Tibial nerve (tissue), 4 donors: Measurements from ENCODE around the gene TYW1. TPM values are rescaled to one million over a fixed set of nuclear protein-coding genes. Genes with fewer than 3 reads are reported as not detected.
"Not testable (repeated sequence)": the region's sequence is repeated elsewhere in the genome, so short reads cannot be mapped to it uniquely, and the experiment has no call there.

ENCODE experiments used
- DNase-seq, 2 donors: peaks; one replicate each; pipeline ENCODE4 v3.0.0-alpha.2; 2019; ENCODE audit warnings: low spot score in 2 of 2
- H3K27ac ChIP-seq, 4 donors: fragments of 200-600 bp; sonication (generic) in 3 of 4; one replicate each; pipeline ENCODE4 v1.5.1; 2017 to 2019; ENCODE audit warnings: mild to moderate bottlenecking in 1 of 4
- H3K27me3 ChIP-seq, 2 donors: fragments of 200-600 bp; sonication (generic) in 1 of 2; one replicate each; pipeline versions ENCODE4 v1.5.1 to v1.6.0; 2017 to 2019
- H3K36me3 ChIP-seq, 3 donors: fragments of 200-600 bp; sonication (generic); one replicate each; pipeline ENCODE4 v1.5.1; 2018 to 2019
- H3K4me1 ChIP-seq, 4 donors: fragments of 200-600 bp; sonication (generic) in 3 of 4; one replicate each; pipeline ENCODE4 v1.5.1; 2017 to 2019
- H3K4me3 ChIP-seq, 4 donors: fragments of 200-600 bp; sonication (generic) in 3 of 4; one replicate each; pipeline ENCODE4 v1.5.1; 2017 to 2019; ENCODE audit warnings: mild to moderate bottlenecking in 1 of 4, moderate library complexity in 1 of 4
- H3K9me3 ChIP-seq, 4 donors: fragments of 200-600 bp; sonication (generic) in 3 of 4; one replicate each; pipeline ENCODE4 v1.5.1; 2017 to 2019
- EP300 ChIP-seq, 2 donors: sonication (generic); formaldehyde crosslinking; IDR thresholded peaks; one replicate each; pipeline ENCODE4 v1.6.1; 2017; ENCODE audit warnings: antibody characterized with exemption in 2 of 2, mild to moderate bottlenecking in 1 of 2
- POLR2A ChIP-seq, 2 donors: fragments of 450-650 bp; IDR thresholded peaks; one replicate each; pipeline ENCODE4 v1.6.1; 2017; ENCODE audit warnings: antibody characterized with exemption in 2 of 2, mild to moderate bottlenecking in 2 of 2, moderate library complexity in 2 of 2
- WGBS, 2 donors: methylation state at CpG; one replicate each; pipeline ENCODE4 v1.1.5; 2018; 5-methylcytosine and 5-hydroxymethylcytosine counted together
- total RNA-seq, 4 donors: library from RNA; depleted of rRNA; stranded (reverse); fragments of >200 nt; gene quantifications; one replicate each; pipeline ENCODE4 v1.1.0, GENCODE V29; 2016
- TF ChIP-seq, protein P1 (sequence below), 5 experiments: fragments of 200-600 bp in 3 of 5; fragments of 450-650 bp in 2 of 5; sonication (generic) in 3 of 5; IDR thresholded peaks; one replicate each; pipeline ENCODE4 v1.5.1; 2016 to 2019; ENCODE audit warnings: antibody characterized with exemption in 5 of 5, mild to moderate bottlenecking in 3 of 5, moderate library complexity in 2 of 5

The TYW1 gene
- total RNA-seq, 4 donors from 2014 or later: 18.6 to 53.1 (median 28.3) TPM

DNA sequence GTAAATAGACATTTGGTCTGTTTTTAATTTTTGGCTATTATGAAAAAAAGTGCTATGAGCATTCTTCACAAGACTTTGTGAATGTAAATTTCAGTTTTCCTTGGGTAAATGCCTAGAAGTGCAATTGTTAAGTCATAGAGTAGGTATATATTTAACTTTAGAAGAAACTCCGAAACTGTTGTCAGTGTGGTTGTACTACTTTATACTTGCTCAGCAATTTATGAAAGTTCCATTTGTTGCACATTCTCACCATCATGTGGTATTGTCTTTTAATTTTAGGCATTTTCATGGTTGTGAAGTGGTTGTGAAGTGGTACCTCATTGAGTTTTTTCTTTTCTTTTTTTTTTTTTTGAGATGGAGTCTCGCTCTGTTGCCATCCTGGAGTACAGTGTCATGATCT, 60.0 kb downstream of the TYW1 start:
- Histone ChIP-seq H3K27me3 (no peaks in the 10 kb centered on the region), H3K4me1 (no peaks in the 10 kb centered on the region), H3K27ac (no peak overlapping the region), H3K4me3 (no peak overlapping the region), H3K36me3 (peaks cover 0 to 53% (median 0%) of the 10 kb centered on the region in 3 donors), H3K9me3 (peaks cover 0 to 3% (median 0%) of the 10 kb centered on the region in 4 donors)
- TF ChIP-seq POLR2A (IDR thresholded peaks at IDR 0.05): no peak
- TF ChIP-seq EP300 (IDR thresholded peaks at IDR 0.05): no peak
- TF ChIP-seq, protein P1, sequence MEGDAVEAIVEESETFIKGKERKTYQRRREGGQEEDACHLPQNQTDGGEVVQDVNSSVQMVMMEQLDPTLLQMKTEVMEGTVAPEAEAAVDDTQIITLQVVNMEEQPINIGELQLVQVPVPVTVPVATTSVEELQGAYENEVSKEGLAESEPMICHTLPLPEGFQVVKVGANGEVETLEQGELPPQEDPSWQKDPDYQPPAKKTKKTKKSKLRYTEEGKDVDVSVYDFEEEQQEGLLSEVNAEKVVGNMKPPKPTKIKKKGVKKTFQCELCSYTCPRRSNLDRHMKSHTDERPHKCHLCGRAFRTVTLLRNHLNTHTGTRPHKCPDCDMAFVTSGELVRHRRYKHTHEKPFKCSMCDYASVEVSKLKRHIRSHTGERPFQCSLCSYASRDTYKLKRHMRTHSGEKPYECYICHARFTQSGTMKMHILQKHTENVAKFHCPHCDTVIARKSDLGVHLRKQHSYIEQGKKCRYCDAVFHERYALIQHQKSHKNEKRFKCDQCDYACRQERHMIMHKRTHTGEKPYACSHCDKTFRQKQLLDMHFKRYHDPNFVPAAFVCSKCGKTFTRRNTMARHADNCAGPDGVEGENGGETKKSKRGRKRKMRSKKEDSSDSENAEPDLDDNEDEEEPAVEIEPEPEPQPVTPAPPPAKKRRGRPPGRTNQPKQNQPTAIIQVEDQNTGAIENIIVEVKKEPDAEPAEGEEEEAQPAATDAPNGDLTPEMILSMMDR (IDR thresholded peaks at IDR 0.05): no peak
- WGBS, 2 donors: 94% methylated on average over 2 of the region's 2 CpGs
- DNase-seq: no peak

DNA sequence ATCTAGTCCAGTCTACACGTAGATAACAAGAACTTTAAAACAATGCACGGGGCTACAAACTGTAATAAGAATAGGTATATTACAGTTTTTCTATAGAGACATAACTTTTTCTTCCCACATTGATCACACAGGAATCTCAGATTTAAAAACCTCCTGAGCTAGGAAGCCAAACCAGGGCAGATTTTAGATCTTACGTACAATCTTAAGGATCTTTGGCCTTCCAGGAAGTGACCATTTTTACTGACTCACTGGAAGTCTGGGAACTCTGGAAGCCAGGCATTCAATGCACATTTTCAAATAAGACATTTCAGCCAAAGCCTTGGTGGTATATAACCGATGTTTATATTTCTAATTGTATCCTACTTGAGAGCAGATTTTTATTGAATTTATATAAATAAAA, 64.7 kb downstream of the TYW1 start:
- not testable (repeated sequence) for DNase-seq, H3K4me1 ChIP-seq, H3K9me3 ChIP-seq, H3K27me3 ChIP-seq, H3K27ac ChIP-seq, H3K4me3 ChIP-seq
- peaks cover 0 to 64% (median 0%) of the 10 kb centered on the region in 3 donors for H3K36me3 ChIP-seq
- 92 to 97% methylated on average over 4 of the region's 4 CpGs for WGBS, 2 donors

DNA sequence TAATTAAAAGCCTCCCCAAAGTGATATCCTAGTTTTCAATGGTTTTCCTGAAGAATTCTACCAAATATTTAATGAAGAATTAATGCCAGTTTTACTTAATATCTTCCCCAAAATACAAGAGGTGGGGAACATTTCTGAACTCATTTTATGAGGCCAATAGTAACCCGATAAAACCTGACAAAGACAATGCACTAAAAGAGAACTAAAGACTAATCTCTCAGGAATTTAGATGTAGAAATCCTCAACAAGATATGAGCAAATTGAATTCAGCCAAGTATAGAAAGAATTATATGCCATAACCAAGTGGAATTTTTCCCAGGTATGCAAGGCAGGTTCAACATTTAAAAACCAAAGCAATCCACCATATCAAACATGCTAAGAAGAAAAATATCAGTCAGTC, 66.2 kb downstream of the TYW1 start:
- H3K27ac ChIP-seq, H3K27me3 ChIP-seq, H3K4me3 ChIP-seq, H3K4me1 ChIP-seq, H3K9me3 ChIP-seq, DNase-seq: not testable (repeated sequence)
- peaks cover 0 to 60% (median 0%) of the 10 kb centered on the region in 3 donors for H3K36me3 ChIP-seq
- WGBS, 2 donors: 91 to 100% methylated on average over 1 of the region's 1 CpG

DNA sequence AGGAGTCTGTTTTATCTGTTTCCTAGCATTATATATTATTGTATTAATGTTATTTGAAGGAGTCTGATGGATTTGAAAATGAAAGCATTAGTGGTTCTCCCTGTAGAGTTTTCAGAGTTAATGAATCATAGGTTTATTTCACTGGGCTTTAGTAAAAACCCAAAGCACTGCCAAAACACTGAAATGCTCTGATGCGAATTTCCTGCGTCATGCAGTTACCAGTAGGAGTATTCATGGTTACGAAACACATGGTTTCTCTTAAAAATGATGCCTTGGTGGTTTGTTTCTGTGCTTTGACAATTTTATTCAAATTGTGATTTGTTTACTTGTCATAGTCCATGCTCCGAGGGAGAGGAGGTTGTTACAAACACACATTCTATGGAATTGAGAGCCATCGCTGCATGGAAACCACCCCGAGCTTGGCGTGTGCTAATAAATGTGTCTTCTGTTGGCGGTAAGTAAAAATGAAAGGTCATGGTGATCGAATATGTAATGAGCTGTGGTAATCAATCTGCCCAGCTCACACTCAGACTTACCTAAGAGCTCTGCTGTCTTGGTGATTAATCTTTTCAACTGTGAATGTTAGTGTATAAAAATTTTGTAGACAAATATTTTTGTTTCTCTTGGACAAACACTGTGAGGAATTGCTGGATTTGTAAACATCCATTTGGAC, 70.5 kb downstream of the TYW1 start:
- peak in 1 of 2 donors; percentile 23 for DNase-seq
- 80 to 84% methylated on average over 9 of the region's 9 CpGs for WGBS, 2 donors
- Histone ChIP-seq H3K36me3 (peaks cover 0 to 69% (median 4%) of the 10 kb centered on the region in 3 donors), H3K4me3 (peak overlapping the region in 1 of 4 donors; percentile 30), H3K27ac (peak overlapping the region in 2 of 4 donors; percentile 58 to 59), H3K9me3 (peaks cover 0 to 22% (median 1%) of the 10 kb centered on the region in 4 donors)
- not testable (repeated sequence) for H3K27me3 ChIP-seq, H3K4me1 ChIP-seq

DNA sequence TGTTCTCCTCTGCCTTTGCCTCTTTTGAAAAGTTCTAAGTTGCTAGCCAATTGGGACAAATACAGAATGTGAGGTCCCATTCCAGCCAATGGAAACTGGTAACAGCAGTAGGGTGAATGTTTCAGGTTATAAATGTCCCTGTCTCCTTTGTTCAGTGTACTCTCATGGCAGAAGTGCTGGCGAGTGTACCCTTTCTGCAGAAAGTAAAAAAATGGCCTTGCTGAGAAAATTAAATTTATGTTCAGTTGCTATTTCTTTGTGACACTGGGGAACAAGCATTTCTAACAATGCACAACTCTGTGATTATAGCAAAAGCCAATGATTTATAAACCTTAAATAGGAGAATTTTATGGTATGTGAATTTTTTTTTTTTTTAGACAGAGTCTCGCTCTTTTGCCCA, 79.5 kb downstream of the TYW1 start:
- not testable (repeated sequence) for H3K27ac ChIP-seq, H3K4me1 ChIP-seq, H3K27me3 ChIP-seq, H3K4me3 ChIP-seq, DNase-seq
- 96 to 99% methylated on average over 2 of the region's 2 CpGs for WGBS, 2 donors
- peaks cover 0 to 48% (median 12%) of the 10 kb centered on the region in 4 donors for H3K9me3 ChIP-seq
- H3K36me3 ChIP-seq: peaks cover 0 to 77% (median 0%) of the 10 kb centered on the region in 3 donors

DNA sequence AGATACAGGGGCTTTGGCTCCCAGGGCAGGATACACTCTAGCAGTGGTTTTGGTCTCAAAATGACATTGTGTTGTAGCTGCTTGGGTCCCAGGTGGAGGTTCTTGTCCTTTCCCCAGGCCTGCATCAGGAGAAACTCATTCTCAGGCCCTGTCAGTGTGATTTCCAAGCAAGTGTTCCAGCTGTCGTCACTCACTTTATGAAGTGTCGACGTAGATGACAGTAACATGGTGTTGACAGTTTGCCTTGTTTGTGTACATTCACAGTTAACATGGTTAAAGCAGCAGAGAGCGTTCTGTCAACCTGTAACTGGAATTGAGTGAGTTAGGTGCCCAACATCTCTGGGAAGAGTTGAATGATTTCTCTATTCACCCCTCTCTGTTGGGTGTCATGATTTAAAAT, 86.2 kb downstream of the TYW1 start:
- WGBS, 2 donors: 98 to 99% methylated on average over 4 of the region's 4 CpGs
- not testable (repeated sequence) for H3K4me1 ChIP-seq, DNase-seq

DNA sequence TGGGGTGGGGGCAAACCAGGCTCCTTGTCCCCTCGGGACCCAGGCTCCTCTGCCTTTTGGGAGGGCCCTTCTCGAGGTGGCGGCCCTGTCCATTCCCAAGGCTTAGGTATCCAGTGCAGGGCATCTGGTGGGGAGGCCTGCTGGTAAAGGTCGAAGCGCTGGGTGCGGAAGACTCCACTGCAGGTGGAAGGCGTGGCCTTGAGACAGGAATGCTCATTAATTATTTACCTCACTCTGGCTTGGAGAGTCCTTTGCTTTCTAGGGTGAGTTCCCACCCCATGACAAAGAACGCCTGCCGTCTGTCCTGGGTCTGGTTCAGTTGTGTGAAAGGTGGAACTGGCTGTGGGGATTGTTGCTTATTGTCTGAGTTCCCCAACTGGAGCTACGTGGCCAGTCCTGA, 92.6 kb downstream of the TYW1 start:
- H3K27me3 ChIP-seq, H3K9me3 ChIP-seq, H3K4me1 ChIP-seq, H3K4me3 ChIP-seq, DNase-seq, H3K27ac ChIP-seq: not testable (repeated sequence)
- 89 to 93% methylated on average over 10 of the region's 10 CpGs for WGBS, 2 donors
- peaks cover 0 to 28% (median 0%) of the 10 kb centered on the region in 3 donors for H3K36me3 ChIP-seq

More for the DNA sequence above, 86.2 kb downstream of the TYW1 start:
- H3K36me3 ChIP-seq: peaks cover 0 to 61% (median 0%) of the 10 kb centered on the region in 3 donors
- H3K27ac ChIP-seq, H3K4me3 ChIP-seq, H3K27me3 ChIP-seq: not testable (repeated sequence)
- H3K9me3 ChIP-seq: peaks cover 0 to 19% (median 5%) of the 10 kb centered on the region in 4 donors

DNA sequence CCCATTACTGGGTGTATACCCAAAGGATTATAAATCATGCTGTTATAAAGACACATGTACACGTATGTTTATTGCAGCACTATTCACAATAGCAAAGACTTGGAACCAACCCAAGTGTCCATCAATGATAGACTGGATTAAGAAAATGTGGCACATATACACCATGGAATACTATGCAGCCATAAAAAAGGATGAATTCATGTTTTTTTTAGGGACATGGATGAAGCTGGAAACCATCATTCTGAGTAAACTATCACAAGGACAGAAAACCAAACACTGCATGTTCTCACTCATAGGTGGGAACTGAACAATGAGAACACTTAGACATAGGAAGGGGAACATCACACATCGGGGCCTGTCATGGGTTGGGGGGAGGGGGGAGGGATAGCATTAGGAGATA, 94.4 kb downstream of the TYW1 start:
- DNase-seq, H3K4me3 ChIP-seq, H3K27ac ChIP-seq, H3K4me1 ChIP-seq, H3K9me3 ChIP-seq, H3K27me3 ChIP-seq: not testable (repeated sequence)
- H3K36me3 ChIP-seq: peaks cover 0 to 18% (median 0%) of the 10 kb centered on the region in 3 donors
- WGBS, 2 donors: 88 to 94% methylated on average over 2 of the region's 2 CpGs

DNA sequence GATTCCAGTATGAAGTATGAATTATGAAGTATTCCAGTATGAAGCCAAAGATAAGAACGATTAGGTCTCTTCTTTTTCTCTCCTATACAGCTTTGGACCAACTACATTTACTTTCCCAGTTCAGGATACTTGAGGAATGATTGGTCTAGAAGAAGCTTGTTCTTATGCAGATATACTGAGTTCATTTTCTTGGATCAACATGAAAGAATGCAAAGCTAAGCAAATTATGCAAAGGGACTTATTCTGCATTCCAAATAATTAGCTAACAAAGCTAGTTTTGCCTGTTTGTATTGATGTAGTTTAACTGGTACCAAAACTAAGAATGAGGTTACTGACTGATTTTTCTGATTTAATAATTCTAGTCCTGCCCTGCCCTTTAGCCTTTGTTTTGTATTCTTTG, 101.4 kb downstream of the TYW1 start:
- not testable (repeated sequence) for H3K4me1 ChIP-seq, H3K4me3 ChIP-seq, H3K27ac ChIP-seq, H3K27me3 ChIP-seq, H3K9me3 ChIP-seq, DNase-seq
- H3K36me3 ChIP-seq: peaks cover 0 to 25% (median 0%) of the 10 kb centered on the region in 3 donors
- WGBS, 2 donors: 93 to 100% methylated on average over 1 of the region's 1 CpG

DNA sequence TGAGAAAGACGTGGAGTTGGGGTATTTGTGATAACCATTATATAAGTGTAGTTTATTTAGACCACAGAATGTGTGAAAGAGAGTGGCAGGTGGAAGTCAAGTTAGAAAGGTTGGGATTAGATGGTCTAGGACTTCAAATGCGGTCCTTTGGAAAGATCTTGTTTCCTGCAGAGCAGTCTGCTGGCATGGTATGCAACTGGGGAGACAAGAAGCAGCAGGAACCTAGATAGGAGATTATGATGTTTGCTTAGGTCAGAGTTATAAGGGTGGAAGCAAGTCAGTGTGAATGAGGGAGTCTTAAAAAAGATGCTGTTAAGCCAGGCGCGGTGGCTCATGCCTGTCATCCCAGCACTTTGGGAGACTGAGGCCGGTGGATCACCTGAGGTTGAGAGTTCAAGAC, 102.8 kb downstream of the TYW1 start:
- not testable (repeated sequence) for H3K4me1 ChIP-seq, H3K9me3 ChIP-seq, DNase-seq, H3K4me3 ChIP-seq, H3K27ac ChIP-seq, H3K27me3 ChIP-seq
- H3K36me3 ChIP-seq: peaks cover 0 to 25% (median 0%) of the 10 kb centered on the region in 3 donors
- WGBS, 2 donors: 96 to 98% methylated on average over 5 of the region's 5 CpGs

DNA sequence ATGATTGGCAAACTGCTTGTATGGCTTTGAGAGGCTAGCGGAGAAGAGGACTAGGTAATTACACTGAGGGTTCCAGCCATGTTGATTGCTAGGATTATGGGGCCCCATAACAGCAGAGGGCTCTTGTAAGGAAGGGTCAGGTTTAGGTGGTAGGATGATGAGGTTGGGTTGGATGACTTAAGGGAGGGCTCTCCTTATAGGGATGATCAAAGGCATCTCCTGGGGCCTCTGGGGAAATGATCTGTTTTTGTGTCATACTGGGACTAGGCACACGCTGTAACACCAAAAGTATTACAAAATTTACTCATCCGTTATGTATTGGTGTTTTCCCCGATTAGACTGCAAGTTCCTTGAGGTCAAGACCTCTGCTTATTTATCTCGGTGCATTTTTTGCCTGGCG, 103.4 kb downstream of the TYW1 start:
- 95 to 96% methylated on average over 6 of the region's 6 CpGs for WGBS, 2 donors
- not testable (repeated sequence) for H3K27ac ChIP-seq, H3K9me3 ChIP-seq, DNase-seq, H3K27me3 ChIP-seq, H3K4me3 ChIP-seq, H3K4me1 ChIP-seq
- peaks cover 0 to 24% (median 0%) of the 10 kb centered on the region in 3 donors for H3K36me3 ChIP-seq
